ENCODE data around the gene NSFL1C.

DNA sequence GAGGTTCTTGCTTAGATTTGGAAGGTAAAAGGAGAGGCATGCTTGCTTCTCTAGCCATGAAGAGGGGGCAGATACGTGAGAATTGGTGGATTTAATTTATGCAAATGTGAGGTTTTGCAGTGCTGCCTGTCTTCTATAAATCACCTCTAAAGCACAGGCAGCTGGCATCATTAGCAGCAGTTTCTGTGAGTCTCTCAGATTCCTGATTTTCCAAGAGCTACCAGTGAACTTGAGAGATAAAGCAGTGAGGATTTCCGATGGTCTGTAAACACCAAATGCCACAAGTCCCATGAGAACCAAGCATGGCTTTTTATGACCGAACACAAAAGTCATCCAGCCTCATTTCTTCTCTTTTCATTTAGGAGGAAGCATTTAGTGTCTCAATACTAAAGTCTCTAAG, 27.8 kb upstream of the NSFL1C start:
- no peak for TF ChIP-seq CTCF (conservative IDR thresholded peaks at IDR 0.05; ENCODE audit: low read length)
- no peak for TF ChIP-seq EZH2phosphoT487 (IDR thresholded peaks at IDR 0.05; ENCODE audit: borderline replicate concordance, low read depth, low read length)

Measured in OCI-LY7 (cell line).